NCI-H774 (cell line): ENCODE results near the gene EPG5.
"Not testable (repeated sequence)": the region's sequence is repeated elsewhere in the genome, so short reads cannot be mapped to it uniquely, and the experiment has no call there.

ENCODE experiments used
- DNase-seq: peaks from one replicate; lab custom pipeline; 2025; lab: John Stamatoyannopoulos, UW

Gene EPG5

DNA sequence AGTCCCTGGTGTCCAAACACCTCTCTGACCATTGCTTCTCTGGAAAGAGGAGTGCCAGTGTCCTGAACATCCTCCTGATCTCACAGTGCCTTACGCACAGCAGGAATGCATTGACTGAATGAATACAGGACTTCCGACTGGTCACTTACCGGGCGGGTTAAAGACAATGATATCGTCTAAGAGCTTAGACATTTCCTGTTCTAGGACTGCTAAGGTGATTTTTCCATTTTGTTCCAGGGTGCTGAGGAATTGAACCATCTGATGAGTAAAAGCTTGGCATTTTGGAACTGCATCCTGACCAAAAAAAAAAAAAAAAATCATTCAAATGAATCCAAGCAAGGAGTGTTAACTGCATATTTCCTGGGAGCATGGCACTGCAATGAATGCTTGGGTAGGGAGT lies 101.7 kb downstream of the EPG5 start:
- no peak for DNase-seq

DNA sequence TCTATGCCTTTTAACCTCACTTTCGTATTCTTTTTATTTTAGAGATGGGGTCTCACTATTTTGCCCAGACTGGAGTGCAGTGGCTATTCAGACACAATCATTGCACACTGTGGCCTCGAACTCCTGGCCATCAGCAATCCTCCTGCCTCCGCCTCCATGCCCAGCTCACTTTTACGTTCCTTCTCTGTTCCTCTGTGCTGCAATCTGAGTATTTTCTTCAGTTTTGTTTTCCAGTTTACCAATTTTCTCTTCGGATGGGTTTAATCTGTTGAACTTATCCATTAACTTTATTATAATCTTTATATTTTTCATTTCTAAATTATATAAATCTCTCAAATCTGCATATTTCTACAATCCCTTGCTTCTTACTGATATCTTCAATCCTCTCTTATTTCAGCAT lies 103.0 kb downstream of the EPG5 start:
- DNase-seq = no peak

DNA sequence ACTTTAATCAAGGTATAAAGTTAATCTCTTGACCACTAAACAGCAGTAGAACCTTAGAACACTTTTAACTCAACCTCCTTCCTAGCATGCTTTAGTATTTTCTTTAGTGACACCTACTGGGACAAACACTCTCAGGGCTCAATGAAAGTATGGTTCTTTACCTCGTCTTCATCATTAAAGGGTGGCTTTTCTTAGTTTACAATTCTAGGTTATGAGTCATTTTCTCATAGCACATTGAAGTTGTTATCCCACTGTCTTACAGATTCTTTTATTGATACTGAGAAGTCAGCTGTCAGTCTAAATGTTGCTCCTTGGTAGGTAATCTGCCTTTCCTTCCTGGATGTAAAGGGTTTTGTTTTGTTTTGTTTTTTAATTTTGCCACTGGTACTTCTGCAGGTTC lies 103.7 kb downstream of the EPG5 start:
- no peak for DNase-seq

DNA sequence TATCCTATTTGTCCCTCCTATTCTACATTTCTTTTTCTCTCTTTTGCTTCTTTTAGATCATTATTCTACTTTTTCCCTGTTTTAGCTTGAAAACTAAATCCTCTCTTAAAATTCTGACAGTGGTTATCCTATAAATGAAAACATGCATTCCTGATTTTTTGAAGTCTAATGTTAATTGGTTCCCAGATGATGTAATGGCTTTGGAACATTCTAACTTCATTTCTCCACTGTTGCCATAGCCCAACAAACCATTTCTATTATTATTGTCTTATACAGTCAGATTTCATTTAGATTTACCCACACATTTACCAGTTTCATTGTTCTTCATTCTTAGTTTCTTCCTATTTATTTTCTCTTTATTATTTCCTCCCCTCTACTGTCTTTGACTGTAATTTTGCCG lies 105.2 kb downstream of the EPG5 start:
- DNase-seq = no peak

DNA sequence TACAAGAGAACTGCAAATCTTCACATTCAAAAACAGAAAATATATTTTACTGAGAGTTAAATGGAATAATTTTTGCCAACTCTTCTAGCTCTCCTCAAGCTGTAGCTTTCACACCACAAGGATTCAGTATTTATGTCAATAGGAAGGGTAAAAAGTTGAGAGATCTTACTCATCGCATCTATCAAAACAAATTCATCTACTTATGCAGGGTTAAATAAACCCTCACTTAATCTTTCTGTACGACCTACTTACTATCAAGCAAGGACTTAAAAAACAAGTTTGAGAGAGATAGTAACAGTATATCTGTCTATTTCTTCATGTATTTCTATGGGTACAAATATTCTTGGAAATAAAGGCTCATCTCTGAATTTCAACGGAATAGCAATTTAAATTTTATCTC lies 106.2 kb downstream of the EPG5 start:
- no peak for DNase-seq

DNA sequence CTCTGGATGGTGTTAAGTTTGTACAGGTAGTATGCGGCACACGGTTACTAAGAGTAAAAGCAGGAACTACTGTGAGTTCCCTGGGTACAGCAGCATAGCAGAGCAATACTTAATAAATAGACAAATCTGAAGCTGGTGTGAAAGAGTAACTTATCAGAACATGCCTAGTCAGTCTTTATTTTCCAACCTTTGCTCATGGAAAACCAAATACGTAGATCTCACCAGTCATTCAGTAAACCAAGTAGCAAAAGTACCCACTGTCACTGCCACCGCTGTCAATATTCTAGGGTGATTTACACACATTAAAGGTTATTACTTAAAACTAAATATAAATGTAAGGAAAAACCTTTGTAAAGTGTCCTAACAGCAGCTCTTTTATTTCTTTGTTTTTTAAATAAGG lies 106.6 kb downstream of the EPG5 start:
- DNase-seq = no peak

DNA sequence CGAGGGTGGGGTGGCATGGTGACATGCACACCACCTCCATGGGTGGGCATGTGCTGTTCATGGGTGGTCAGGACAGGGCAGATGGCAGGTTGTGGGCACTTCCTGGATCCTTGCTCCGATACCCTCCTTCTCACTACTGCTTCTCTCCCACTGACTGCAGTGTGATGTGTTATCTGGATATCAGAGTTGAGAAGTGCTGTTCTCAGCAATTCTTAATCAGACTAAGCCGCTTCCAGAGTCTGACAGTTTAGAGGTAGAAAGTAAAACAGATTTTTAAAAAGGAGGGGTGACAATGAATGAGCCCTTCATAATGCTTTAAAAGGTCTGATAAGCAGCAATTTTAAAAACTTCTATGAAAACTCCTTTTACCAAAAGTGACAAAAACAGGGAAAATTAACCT lies 107.8 kb downstream of the EPG5 start:
- no peak for DNase-seq

DNA sequence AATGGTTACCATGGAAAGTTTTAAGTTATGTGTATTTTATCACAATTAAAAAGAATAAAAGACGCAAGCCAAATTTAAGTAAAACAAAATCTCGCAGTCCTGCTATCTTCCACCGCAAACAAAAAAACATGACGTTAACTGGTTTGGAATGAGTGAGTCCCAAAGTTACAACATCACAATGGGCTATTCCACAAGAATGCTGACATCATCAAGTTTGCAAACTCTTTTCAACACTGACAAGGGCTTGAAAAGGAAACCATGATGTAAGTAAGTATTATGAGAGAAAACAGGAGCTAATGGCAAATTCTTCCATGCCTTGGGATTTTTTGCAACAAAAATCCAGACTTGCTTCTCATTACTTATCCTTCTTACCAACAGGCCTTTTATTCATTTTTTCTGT lies 110.6 kb downstream of the EPG5 start:
- no peak for DNase-seq

DNA sequence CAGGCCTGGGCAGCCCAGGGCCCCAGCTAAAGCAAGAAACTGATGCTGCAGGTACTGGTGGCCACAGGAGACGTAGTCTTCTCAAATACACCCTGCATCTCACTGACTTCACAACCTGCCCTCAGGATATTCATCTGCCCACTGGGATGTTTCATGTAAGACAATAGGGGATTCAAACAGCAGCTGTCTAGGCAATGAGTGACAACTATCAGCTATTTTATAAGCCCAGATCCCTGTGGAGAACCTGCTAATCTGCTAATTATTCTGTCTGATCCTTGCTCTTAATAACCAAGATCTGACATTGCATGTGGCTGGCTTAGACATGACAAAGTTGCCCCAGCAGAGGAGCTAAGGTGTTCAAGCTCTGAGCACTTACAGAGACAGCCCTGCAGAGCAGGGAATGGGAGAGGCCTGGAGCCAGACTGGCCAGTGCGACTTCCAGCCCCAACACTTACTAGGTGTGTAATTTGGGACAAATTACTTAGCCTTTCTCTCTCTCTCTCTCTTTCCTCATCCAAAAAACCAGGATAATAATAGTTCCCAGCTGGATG lies 113.0 kb downstream of the EPG5 start:
- DNase-seq = no peak

DNA sequence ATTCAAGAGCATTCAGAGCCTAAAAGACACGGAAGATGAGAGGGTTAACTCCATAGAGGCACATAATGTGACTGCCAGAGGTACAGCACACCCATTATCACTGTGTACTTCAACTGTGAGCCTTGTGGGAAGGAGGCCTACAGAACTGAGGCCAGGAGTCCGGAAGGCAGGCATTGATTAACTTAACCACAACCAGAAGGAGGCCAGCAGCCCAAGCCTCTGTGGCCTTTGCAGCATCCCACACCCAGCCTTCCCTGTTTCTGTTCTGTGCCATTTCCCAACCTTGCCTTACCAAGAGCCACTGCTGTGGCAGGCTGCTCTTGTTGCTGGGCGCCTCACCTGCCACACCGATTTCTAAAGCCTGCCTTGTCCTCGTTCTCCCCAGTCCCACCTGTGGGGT lies 114.5 kb downstream of the EPG5 start:
- DNase-seq = no peak

DNA sequence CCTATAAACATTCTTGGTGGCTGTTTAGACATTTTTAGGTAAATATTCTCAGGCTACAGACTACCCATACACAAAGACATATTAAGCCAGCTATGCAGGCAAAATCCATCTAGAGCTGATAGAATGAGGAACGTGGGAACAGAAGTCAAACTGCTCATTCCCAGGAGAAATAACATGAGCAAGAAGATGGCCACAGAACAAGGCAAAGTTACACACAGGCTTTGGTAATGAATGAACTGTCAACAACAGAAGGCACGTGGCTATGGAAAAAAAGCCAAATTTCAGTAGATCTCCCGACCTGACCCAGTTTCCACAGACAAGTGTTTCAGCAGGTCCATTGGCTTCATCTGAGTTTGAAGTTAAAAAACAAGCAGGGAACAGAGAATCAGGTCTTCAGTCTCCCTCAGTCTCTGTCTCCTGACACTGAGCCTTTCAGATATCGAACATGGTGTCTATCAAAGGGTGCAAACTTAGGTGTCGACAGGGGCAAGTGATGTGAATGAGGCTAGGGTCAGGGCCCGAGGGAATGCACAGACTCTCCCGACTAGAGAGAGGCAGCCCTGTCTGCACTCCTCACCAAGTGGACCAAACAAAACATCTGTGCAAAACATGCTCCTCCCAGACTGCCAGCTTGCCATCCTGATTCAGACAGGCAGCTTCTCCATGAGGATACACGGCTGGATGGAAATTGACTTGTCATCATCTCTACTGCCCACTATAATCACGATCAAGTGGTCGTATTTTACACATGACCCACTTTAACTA lies 115.8 kb downstream of the EPG5 start:
- no peak for DNase-seq

DNA sequence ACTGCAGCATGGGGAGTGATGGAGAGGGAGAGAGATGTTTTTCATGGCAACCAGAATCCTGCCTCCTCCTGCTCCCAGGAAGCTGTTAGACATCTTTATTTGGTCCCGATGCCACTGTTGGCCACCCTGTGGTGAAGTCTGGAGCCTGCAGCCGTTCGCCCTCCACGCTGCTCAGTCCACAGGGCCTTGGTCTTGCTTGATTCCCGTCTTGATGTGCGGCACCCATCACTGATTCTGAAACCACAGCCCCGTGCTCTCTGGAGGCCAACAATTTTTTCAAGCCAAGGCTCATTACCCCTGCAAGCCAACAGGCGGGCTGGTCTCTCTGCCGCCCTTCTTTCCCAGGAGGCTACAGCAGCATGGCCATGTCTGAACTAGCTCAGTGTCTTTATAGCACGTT lies 117.1 kb downstream of the EPG5 start:
- no peak for DNase-seq

DNA sequence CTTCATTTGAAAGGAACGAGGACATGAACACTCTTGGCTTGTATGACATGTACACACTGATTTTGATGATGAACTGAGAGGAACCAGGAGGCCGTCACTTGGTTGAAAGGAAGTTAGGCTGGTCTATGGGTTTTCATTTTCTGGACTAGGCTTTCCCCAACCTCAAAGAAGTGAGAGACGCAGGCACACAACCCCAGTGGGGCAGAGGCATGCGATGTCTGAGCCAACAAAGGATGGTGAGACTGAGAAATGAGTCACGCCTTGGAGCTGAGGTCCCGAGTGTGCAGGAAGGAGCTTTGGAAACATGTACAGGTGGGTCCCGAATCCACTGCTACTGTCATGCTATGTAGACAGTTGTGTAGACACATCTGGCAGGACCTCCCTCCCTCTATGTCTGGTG lies 117.6 kb downstream of the EPG5 start:
- no peak for DNase-seq

DNA sequence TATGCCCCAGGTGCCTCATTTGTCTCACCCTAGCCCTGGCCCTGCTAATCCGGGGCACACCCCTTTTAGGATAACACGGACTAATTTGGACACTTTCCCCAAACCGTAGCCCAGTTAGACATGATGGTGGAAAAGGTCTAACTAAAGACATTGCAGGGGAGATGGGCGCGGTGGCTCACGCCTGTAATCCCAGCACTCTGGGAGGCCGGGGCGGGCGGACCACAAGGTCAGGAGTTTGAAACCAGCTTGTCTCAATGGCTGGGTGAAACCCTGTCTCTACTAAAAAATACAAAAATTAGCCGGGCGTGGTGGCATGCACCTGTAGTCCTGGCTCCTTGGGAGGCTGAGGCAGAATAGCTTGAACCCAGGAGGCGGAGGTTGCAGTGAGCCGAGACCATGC lies 118.5 kb downstream of the EPG5 start:
- DNase-seq = not testable (repeated sequence)

DNA sequence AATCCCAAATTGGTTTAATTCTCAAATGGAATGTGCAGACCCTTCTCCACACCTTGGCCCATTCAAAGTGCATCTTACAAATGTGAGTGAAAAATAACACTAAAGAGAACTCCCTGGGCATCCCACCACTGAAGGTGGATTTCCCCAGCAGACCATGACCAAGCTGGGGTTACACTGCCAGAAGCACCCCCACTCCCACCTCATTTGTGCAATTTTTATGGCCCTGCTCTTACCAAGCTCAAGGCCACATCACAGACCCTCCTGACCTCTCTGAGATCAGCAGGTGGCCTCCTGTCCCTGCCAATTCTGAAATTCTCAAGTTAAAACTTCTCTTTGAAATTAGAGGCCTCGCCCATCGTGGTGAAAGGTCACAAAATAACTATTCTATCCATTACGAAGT lies 120.0 kb downstream of the EPG5 start:
- no peak for DNase-seq

DNA sequence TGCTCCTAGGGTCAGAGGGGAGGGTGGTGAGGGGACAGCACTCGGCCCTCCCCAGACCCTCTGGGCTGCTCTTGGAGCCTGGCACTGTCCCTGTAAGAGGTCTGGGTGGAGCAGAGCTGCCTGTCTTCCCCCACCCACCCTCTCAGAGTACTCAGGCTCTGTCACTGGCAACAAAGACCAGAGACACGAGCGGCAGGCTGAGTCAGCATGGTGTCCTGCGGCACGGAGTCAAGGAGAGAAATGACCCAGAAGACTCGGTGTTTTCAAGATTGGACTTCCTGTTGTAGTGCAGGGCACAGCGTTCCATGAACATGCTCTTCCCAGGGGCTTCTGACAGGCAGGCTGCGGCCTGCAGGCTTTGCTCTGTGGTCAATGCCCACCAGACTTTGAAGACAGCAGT lies 121.7 kb downstream of the EPG5 start:
- no peak for DNase-seq

DNA sequence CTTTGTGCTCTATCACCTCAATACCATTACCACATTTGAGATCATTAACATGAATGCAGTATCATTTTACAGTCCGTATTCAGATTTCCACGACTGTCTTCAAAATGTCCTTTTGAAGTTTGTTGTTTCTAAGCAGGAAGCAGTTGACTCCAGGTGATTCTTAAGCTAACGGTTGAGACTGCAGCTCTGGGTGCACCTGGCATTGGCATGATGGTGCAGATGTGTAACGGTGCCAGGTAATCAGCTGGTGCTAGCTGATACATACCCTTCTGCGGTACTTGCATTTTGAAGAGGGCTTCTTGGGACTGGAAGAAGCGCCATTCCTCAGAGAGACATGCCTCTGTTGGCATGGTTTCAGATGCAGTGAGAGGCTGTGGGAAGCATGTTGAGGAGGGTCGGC lies 122.2 kb downstream of the EPG5 start:
- no peak for DNase-seq

DNA sequence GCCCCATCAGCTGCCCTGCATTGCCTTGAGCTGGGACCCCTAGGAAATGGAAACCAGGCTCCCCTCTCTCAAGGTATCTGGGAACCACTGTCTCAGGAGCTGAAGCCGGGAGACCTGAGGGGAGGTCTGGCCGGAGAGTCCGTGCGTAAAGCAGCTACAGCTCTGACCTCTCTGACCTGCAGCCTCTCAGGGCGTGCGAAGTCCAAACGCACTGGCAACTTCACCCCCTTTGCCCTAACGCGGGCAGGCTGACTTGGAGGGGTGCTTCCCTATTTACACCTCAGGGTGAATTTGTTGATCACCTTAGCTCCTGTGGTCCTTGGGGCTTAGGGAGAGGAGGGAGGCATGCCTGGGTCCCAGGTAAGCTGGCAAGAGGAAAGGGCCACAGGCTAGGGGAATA lies 124.1 kb downstream of the EPG5 start:
- DNase-seq = no peak

DNA sequence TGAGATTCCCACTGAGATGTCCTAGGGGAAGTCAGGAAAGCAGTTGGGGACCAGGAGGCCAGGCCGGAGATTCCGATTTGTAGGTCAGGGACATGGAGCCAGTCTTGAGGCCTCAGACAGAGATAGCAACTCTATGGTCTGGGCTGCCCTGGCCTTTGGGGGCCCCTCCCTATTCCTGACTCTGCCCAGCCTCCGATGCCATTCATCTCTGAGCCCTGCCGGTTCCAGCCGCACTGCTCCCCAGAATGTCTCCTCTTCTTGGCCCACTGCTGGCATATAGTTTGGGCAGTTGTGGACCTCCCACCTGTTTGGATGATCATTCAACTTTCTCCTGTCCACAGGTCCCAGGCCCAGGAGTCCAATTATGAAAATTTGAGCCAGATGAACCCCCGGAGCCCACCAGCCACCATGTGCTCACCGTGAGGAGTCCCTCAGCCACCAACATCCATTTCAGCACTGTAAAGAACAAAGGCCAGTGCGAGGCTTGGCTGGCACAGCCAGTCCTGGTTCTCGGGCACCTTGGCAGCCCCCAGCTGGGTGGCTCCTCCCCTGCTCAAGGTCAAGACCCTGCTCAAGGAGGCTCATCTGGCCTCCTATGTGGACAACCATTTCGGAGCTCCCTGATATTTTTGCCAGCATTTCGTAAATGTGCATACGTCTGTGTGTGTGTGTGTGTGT lies 125.2 kb downstream of the EPG5 start:
- no peak for DNase-seq

DNA sequence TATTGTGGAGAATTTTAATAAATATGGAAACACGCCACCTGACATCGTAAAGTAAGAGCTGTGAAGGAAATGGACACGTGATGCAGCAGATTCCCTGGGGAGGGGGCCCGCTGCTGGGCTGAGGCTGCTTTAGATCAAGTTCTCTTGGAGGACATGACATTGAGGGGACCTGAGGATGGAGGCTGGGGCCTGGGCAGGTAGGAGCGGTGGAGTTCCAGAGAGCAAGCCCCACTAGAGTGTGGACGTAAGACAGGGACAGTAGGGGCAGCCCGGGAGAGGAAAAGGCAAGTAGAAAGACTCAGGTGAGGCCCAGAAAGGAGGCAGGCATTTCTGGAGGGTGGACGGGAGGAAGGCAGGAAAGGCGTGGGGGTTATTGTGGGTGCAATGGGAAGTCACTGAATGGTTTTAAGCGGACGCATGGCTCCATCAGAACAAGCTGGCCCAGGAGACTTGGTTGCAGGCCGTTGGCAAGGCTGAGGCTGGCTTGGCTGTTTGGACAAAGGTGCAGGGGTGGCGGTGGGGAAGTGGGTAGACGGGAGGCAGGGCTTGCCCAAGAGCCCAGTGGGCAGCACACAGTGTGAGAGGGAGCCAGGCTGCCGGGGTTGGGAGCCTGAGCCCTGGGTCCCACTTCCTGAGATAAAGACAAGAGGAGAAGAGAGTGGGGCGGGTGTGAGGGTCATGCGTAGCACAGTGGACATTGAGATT lies 125.9 kb downstream of the EPG5 start:
- no peak for DNase-seq

DNA sequence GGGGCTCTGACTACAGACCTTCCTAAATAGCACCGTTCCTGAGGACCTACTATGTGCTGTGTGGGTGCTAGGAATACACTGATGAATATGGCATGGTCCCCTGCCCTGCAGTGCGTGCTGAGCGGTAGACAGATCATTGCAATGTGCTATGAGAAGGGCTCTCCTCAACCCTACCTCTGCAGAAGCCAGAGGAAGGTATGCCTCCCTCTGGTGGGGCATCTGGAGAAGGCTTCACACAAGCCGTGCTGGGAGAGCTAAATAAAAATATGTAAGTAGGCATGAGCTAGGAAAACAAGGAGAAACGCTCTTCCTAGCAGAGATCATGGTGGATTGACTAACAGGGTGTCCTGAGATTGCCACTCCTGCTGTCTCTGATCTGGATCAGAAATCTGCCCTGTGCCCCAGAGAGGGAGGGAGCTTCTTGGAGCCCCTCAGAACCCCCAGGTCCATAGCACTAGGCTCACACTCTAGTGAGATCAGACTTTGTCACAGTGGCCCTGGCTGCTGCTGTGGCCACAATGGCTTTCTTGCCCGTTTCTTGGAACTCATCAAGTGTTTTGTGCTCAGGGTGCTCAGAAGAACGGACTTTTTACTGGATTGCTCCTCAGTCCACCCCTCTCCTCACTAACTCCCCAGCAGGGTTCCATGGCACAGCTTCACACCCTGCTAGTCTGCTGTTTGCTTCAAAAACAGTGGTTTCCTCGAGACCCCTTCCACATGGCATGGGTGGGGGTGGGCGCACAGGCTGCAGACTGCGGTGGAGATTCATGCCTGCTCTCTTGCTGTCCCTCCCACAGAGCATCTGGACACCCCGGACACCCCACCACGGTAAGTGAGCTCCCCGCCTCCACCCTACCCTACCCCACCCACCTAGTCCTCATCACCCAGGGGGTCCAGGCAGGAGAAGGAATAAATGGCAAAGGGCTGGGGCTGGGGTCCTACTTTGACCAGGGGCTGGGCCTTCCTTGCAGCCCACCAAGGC lies 127.4 kb downstream of the EPG5 start:
- no peak for DNase-seq
